Choroid plexus epithelial cell (primary cell): Measurements from ENCODE around the gene HMGXB3.
A peak's percentile ranks its signal among the peaks of the same experiment; 100 is the strongest.

Experiments used
- DNase-seq: peaks from one replicate; pipeline ENCODE4 v3.0.0-alpha.2; 2010; ENCODE audit warnings: low read depth
- H3K4me3 ChIP-seq: 2 replicates; pipeline ENCODE4 v1.5.1; 2011; ENCODE audit warnings: low read depth, mild to moderate bottlenecking, control low read depth, low read length, moderate library complexity
- CTCF ChIP-seq: conservative IDR thresholded peaks from 2 replicates; pipeline ENCODE4 v1.5.1; 2011; ENCODE audit warnings: low read depth, mild to moderate bottlenecking, control low read depth, inconsistent platforms, low read length, moderate library complexity

The HMGXB3 gene

GRCh38 chr5:150073086-150073625 lies 72.6 kb downstream of the HMGXB3 start:
- DNase-seq = no peak
- TF ChIP-seq CTCF = no peak

DNA sequence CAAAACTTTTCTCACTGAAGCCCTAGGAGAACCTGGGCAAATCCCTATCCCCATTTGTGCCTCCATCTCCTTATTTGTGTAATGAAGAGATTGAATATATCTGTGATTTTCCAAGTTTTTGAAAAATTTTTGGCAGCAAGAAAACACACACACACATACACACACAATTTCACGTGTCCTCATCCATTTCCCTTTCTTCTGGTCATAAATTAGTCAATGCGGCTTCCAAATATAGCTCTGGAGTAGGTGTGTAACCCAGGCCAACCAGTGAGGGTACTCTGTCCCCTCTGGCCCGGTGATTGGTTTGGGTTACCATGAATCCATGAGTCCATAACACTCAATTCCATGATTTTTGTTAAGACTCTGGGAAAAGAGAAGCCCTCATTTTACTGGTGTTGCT lies 73.1 kb downstream of the HMGXB3 start:
- DNase-seq = no peak
- TF ChIP-seq CTCF = no peak
- H3K4me3 ChIP-seq = no peak overlapping the region

More at GRCh38 chr5:150073086-150073625, 72.6 kb downstream of the HMGXB3 start:
- H3K4me3 ChIP-seq = no peak overlapping the region

DNA sequence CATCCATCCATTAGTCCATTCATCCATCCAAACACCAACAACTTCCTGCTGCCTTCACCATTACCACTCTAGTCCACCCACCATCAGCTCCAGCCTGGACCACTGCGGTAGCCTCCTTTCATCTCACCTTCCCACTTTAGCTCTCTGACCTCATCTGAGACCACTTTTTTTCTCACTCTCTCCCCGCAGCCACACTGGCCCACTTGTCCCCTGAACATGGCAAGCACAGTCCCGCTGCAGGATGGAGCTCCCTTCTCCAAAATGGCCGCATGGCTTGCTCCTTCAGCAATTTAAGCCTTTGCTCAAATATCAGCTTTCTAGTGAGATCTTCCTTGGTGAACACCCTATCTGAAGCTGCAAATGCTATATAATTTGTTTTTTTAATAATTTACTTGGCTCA lies 74.7 kb downstream of the HMGXB3 start:
- TF ChIP-seq CTCF = no peak

DNA sequence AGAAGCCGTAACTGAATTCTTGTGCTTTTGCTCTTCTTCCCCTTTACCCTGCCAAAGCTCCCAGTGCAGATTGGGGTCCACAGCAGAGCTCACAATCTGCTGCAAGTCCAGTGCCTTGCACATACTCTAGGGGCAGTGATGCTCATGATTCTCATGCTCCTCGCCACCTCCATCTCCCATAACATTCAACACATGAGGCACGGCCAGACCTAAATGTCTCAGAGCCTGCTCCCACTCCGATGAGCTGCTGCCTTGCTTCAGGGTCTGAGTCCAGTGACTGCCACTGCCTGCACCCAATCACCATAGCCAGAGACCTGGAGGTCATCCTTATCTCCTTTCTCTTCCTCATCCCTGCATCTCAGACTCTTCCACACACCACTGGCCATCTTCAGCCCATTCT lies 75.3 kb downstream of the HMGXB3 start:
- DNase-seq = no peak
- no peak overlapping the region for H3K4me3 ChIP-seq
- TF ChIP-seq CTCF = peak; percentile 23

More for the DNA sequence above, 74.7 kb downstream of the HMGXB3 start:
- no peak for DNase-seq
- no peak overlapping the region for H3K4me3 ChIP-seq

DNA sequence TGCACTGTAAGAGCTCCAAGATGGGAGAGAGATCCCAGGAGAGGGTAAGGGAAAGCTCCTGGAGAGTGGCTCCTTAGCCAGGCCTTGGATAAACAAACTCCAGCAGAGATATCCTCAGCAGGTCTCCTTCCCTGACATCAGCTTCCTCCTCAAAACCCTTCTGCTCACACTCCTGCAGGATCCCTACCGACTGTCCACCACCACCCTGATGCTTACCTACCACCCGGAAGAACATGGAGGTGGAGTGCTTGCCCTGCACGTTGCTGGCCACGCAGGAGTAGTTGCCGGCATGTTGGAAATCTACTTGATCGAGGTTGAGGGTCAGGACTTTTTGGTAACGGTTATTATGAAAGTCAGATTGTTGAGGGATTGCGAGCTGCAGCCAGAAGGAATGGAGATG lies 76.5 kb downstream of the HMGXB3 start:
- DNase-seq = no peak
- H3K4me3 ChIP-seq = no peak overlapping the region
- TF ChIP-seq CTCF = no peak

- H3K4me3 ChIP-seq = no peak overlapping the region
- no peak for DNase-seq
- no peak for TF ChIP-seq CTCF
Measured at GRCh38 chr5:150077996-150078801, 77.7 kb downstream of the HMGXB3 start.
